ENCODE measurements around the gene ARL3. TPM values are rescaled to one million over a fixed set of nuclear protein-coding genes. Genes with fewer than 3 reads are reported as not detected.

The ARL3 gene
- total RNA-seq, 1 donor from 2014 or later: 18.2 TPM

DNA sequence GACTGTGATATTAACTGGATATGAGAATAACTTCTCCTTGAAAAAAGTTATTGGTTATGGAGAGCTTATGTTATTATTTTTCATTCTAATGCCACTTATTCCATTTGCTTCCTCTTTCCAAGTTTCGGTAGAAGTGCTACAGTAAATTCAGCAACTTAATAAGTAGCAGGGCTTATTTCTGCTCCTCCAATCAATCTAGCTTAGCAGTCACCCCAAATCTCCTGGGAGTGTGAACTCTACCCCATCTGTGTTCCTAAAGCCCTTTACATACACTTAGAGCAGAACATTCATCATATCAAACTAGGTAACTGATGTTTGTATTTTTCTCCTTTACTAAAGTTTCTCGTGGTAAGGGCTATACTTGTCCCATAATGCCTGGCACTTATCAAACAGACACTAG is 8.7 kb downstream of the ARL3 start:
- Mint-ChIP-seq H3K4me1 (ENCODE audit: low read depth, unreplicated experiment) (peaks cover 35% of the 10 kb centered on the region), H3K4me3 (ENCODE audit: unreplicated experiment) (peak overlapping the region; percentile 36), H3K27ac (ENCODE audit: unreplicated experiment) (peak overlapping the region; percentile 95), H3K9me3 (ENCODE audit: unreplicated experiment) (no peaks in the 10 kb centered on the region), H3K36me3 (ENCODE audit: low read depth, unreplicated experiment) (peaks cover 4% of the 10 kb centered on the region), H3K27me3 (ENCODE audit: low read depth, unreplicated experiment) (no peaks in the 10 kb centered on the region)
- FAIRE-seq (no peak), DNase-seq (ENCODE audit: low read depth) (no peak)
- peaks cover 34% of the 10 kb centered on the region for H3K79me2 ChIP-seq (ENCODE audit: insufficient read depth, low read length)
- H3K4me2 ChIP-seq (ENCODE audit: low read length): peak overlapping the region; percentile 80
- H3K27me3 ChIP-seq (ENCODE audit: insufficient read depth, low read length): no peaks in the 10 kb centered on the region
- H3K27ac ChIP-seq (ENCODE audit: low read depth, low read length): peak overlapping the region; percentile 81
- H3K9me3 ChIP-seq (ENCODE audit: insufficient read depth, low read depth, low read length): no peaks in the 10 kb centered on the region
- H3K9ac ChIP-seq (ENCODE audit: low read length): peak overlapping the region; percentile 46
- H3K36me3 ChIP-seq (ENCODE audit: insufficient read depth, low read length): peaks cover 5% of the 10 kb centered on the region
- peak overlapping the region; percentile 24 for H3K4me3 ChIP-seq (ENCODE audit: insufficient read depth, low read depth, low read length)
- peaks cover 19% of the 10 kb centered on the region for H3K4me1 ChIP-seq (ENCODE audit: insufficient read depth, low read length)
- H4K20me1 ChIP-seq (ENCODE audit: insufficient read depth, low read length): peaks cover 9% of the 10 kb centered on the region
- TF ChIP-seq, protein P1, sequence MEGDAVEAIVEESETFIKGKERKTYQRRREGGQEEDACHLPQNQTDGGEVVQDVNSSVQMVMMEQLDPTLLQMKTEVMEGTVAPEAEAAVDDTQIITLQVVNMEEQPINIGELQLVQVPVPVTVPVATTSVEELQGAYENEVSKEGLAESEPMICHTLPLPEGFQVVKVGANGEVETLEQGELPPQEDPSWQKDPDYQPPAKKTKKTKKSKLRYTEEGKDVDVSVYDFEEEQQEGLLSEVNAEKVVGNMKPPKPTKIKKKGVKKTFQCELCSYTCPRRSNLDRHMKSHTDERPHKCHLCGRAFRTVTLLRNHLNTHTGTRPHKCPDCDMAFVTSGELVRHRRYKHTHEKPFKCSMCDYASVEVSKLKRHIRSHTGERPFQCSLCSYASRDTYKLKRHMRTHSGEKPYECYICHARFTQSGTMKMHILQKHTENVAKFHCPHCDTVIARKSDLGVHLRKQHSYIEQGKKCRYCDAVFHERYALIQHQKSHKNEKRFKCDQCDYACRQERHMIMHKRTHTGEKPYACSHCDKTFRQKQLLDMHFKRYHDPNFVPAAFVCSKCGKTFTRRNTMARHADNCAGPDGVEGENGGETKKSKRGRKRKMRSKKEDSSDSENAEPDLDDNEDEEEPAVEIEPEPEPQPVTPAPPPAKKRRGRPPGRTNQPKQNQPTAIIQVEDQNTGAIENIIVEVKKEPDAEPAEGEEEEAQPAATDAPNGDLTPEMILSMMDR (IDR thresholded peaks at IDR 0.05; ENCODE audit: insufficient read depth, low read depth, low read length): no peak
- TF ChIP-seq EZH2 (IDR thresholded peaks at IDR 0.05; ENCODE audit: insufficient read depth, low read length): no peak
- no peak overlapping the region for H2AFZ ChIP-seq (ENCODE audit: low read depth, low read length)

DNA sequence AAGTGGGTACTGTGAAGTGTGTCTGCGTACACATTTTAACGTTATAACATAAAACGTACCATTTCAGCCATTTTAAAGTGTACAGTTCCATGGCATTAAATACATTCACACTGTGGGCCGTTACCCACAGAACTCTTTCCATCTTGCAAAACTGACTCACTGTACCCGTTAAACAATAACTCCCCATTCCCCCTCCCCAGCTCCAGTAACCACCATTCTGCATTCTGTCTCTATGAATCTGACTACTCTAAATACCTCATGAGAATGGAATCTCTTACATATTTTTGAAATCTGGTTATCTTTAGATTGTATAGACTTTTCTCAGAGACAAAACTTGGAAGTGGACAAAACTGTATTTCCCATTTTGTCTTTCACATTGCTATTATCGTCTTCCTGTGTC is 9.3 kb downstream of the ARL3 start:
- no peak for TF ChIP-seq EZH2 (IDR thresholded peaks at IDR 0.05; ENCODE audit: insufficient read depth, low read length)
- TF ChIP-seq, protein P1 (IDR thresholded peaks at IDR 0.05; ENCODE audit: insufficient read depth, low read depth, low read length): no peak
- H3K9ac ChIP-seq (ENCODE audit: low read length): peak overlapping the region; percentile 46

DNA sequence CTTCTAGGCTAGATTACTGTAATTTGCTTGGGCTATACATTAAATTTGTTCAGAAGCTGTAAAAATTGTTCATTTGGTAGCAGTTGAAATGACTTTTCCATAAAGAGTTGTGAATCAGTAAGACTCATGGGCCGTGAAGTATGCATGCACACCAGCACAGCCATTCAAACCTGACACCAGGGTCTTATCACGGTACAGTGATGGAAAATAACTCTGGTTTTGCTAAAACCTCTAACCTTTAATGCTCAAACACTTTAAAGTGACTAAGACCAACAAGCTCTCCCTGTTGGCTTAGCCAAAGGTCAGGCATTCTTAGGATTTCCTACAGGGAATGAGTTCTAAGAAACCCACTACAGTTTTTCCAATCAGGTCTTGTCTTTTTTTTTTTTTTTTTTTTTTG is 11.5 kb downstream of the ARL3 start:
- TF ChIP-seq, protein P1 (IDR thresholded peaks at IDR 0.05; ENCODE audit: insufficient read depth, low read depth, low read length): no peak
- TF ChIP-seq EZH2 (IDR thresholded peaks at IDR 0.05; ENCODE audit: insufficient read depth, low read length): no peak
- H3K27ac Mint-ChIP-seq (ENCODE audit: unreplicated experiment): peak overlapping the region; percentile 66
- H2AFZ ChIP-seq (ENCODE audit: low read depth, low read length): no peak overlapping the region
- no peaks in the 10 kb centered on the region for H3K9me3 ChIP-seq (ENCODE audit: insufficient read depth, low read depth, low read length)
- peaks cover 13% of the 10 kb centered on the region for H3K4me1 ChIP-seq (ENCODE audit: insufficient read depth, low read length)
- H3K4me2 ChIP-seq (ENCODE audit: low read length): no peak overlapping the region
- peaks cover 16% of the 10 kb centered on the region for H3K79me2 ChIP-seq (ENCODE audit: insufficient read depth, low read length)
- H3K27me3 ChIP-seq (ENCODE audit: insufficient read depth, low read length): no peaks in the 10 kb centered on the region
- H3K9me3 Mint-ChIP-seq (ENCODE audit: unreplicated experiment): no peaks in the 10 kb centered on the region
- peaks cover 3% of the 10 kb centered on the region for H4K20me1 ChIP-seq (ENCODE audit: insufficient read depth, low read length)
- peaks cover 32% of the 10 kb centered on the region for H3K4me1 Mint-ChIP-seq (ENCODE audit: low read depth, unreplicated experiment)
- H3K4me3 Mint-ChIP-seq (ENCODE audit: unreplicated experiment): peak overlapping the region; percentile 34
- DNase-seq (ENCODE audit: low read depth) (peak; percentile 62), FAIRE-seq (no peak)
- H3K36me3 Mint-ChIP-seq (ENCODE audit: low read depth, unreplicated experiment): peaks cover 10% of the 10 kb centered on the region
- peaks cover 5% of the 10 kb centered on the region for H3K36me3 ChIP-seq (ENCODE audit: insufficient read depth, low read length)
- H3K27me3 Mint-ChIP-seq (ENCODE audit: low read depth, unreplicated experiment): no peaks in the 10 kb centered on the region
- no peak overlapping the region for H3K27ac ChIP-seq (ENCODE audit: low read depth, low read length)
- no peak overlapping the region for H3K4me3 ChIP-seq (ENCODE audit: insufficient read depth, low read depth, low read length)
- no peak overlapping the region for H3K9ac ChIP-seq (ENCODE audit: low read length)

More for the DNA sequence above, 9.3 kb downstream of the ARL3 start:
- peak; percentile 82 for DNase-seq (ENCODE audit: low read depth)
- Histone ChIP-seq H2AFZ (ENCODE audit: low read depth, low read length) (no peak overlapping the region), H3K27ac (ENCODE audit: low read depth, low read length) (peak overlapping the region; percentile 81), H3K79me2 (ENCODE audit: insufficient read depth, low read length) (peaks cover 30% of the 10 kb centered on the region), H3K9me3 (ENCODE audit: insufficient read depth, low read depth, low read length) (no peaks in the 10 kb centered on the region), H3K36me3 (ENCODE audit: insufficient read depth, low read length) (peaks cover 5% of the 10 kb centered on the region), H3K27me3 (ENCODE audit: insufficient read depth, low read length) (no peaks in the 10 kb centered on the region), H3K4me2 (ENCODE audit: low read length) (peak overlapping the region; percentile 80), H4K20me1 (ENCODE audit: insufficient read depth, low read length) (peaks cover 3% of the 10 kb centered on the region), H3K4me1 (ENCODE audit: insufficient read depth, low read length) (peaks cover 13% of the 10 kb centered on the region), H3K4me3 (ENCODE audit: insufficient read depth, low read depth, low read length) (peak overlapping the region; percentile 24)
- Mint-ChIP-seq H3K4me3 (ENCODE audit: unreplicated experiment) (peak overlapping the region; percentile 36), H3K4me1 (ENCODE audit: low read depth, unreplicated experiment) (peaks cover 30% of the 10 kb centered on the region), H3K9me3 (ENCODE audit: unreplicated experiment) (no peaks in the 10 kb centered on the region), H3K27ac (ENCODE audit: unreplicated experiment) (peak overlapping the region; percentile 95), H3K36me3 (ENCODE audit: low read depth, unreplicated experiment) (peaks cover 4% of the 10 kb centered on the region), H3K27me3 (ENCODE audit: low read depth, unreplicated experiment) (no peaks in the 10 kb centered on the region)
- FAIRE-seq: peak; percentile 17

All from astrocyte (in vitro differentiated cells and primary cell).